ENCODE measurements around the gene LAMC2.

The LAMC2 gene

GRCh38 chr1:183185941-183186490 lies at the start of gene LAMC2:
LAMC2 (plus strand) TSS chr1:183186264; CDS start chr1:183186353, 89 bp downstream.
- Histone ChIP-seq H3K27me3 (ENCODE audit: insufficient read depth, low read length) (no peaks in the 10 kb centered on the region), H2AFZ (ENCODE audit: low read length, unreplicated experiment) (no peak within 1 kb of the TSS), H3K4me3 (ENCODE audit: low read depth, low read length) (no peak within 1 kb of the TSS), H3K27ac (ENCODE audit: low read depth, low read length) (no peak within 1 kb of the TSS), H3K4me1 (ENCODE audit: control insufficient read depth, insufficient read depth, low read length, unreplicated experiment) (peaks cover 5% of the 10 kb centered on the region), H3K79me2 (ENCODE audit: control insufficient read depth, insufficient read depth, low read length, unreplicated experiment) (no peaks in the 10 kb centered on the region), H3K36me3 (ENCODE audit: insufficient read depth, low read length) (no peaks in the 10 kb centered on the region)

GRCh38 chr1:183137782-183138181 lies 48.3 kb upstream of the LAMC2 start:
- peaks cover 68% of the 10 kb centered on the region for H3K36me3 ChIP-seq (ENCODE audit: insufficient read depth, low read length)
- H3K27me3 ChIP-seq (ENCODE audit: insufficient read depth, low read length): no peaks in the 10 kb centered on the region
- H3K4me3 ChIP-seq (ENCODE audit: low read depth, low read length): no peak overlapping the region
- peak overlapping the region; percentile 65 for H3K27ac ChIP-seq (ENCODE audit: low read depth, low read length)
- H3K79me2 ChIP-seq (ENCODE audit: control insufficient read depth, insufficient read depth, low read length, unreplicated experiment): no peaks in the 10 kb centered on the region
- H3K4me1 ChIP-seq (ENCODE audit: control insufficient read depth, insufficient read depth, low read length, unreplicated experiment): peaks cover 36% of the 10 kb centered on the region
- no peak overlapping the region for H2AFZ ChIP-seq (ENCODE audit: low read length, unreplicated experiment)

- H3K36me3 ChIP-seq (ENCODE audit: insufficient read depth, low read length): peaks cover 73% of the 10 kb centered on the region
- peak overlapping the region; percentile 65 for H3K27ac ChIP-seq (ENCODE audit: low read depth, low read length)
- H3K27me3 ChIP-seq (ENCODE audit: insufficient read depth, low read length): no peaks in the 10 kb centered on the region
- no peak overlapping the region for H3K4me3 ChIP-seq (ENCODE audit: low read depth, low read length)
- H3K4me1 ChIP-seq (ENCODE audit: control insufficient read depth, insufficient read depth, low read length, unreplicated experiment): peaks cover 36% of the 10 kb centered on the region
- H2AFZ ChIP-seq (ENCODE audit: low read length, unreplicated experiment): no peak overlapping the region
- H3K79me2 ChIP-seq (ENCODE audit: control insufficient read depth, insufficient read depth, low read length, unreplicated experiment): no peaks in the 10 kb centered on the region
These were observed 47.8 kb upstream of the LAMC2 start for GRCh38 chr1:183138301-183138700.

- H2AFZ ChIP-seq (ENCODE audit: low read length, unreplicated experiment): no peak overlapping the region
These were observed 46.7 kb upstream of the LAMC2 start for GRCh38 chr1:183139281-183139942.

GRCh38 chr1:183140633-183141032 lies 45.4 kb upstream of the LAMC2 start:
- Histone ChIP-seq H3K79me2 (ENCODE audit: control insufficient read depth, insufficient read depth, low read length, unreplicated experiment) (no peaks in the 10 kb centered on the region), H2AFZ (ENCODE audit: low read length, unreplicated experiment) (no peak overlapping the region), H3K4me1 (ENCODE audit: control insufficient read depth, insufficient read depth, low read length, unreplicated experiment) (peaks cover 36% of the 10 kb centered on the region), H3K4me3 (ENCODE audit: low read depth, low read length) (no peak overlapping the region), H3K27ac (ENCODE audit: low read depth, low read length) (peak overlapping the region; percentile 65; the same call in 1 of the 2 replicates), H3K36me3 (ENCODE audit: insufficient read depth, low read length) (peaks cover 66% of the 10 kb centered on the region), H3K27me3 (ENCODE audit: insufficient read depth, low read length) (no peaks in the 10 kb centered on the region)

More at GRCh38 chr1:183139281-183139942, 46.7 kb upstream of the LAMC2 start:
- H3K36me3 ChIP-seq (ENCODE audit: insufficient read depth, low read length): peaks cover 72% of the 10 kb centered on the region
- peak overlapping the region; percentile 65 for H3K27ac ChIP-seq (ENCODE audit: low read depth, low read length)
- peaks cover 36% of the 10 kb centered on the region for H3K4me1 ChIP-seq (ENCODE audit: control insufficient read depth, insufficient read depth, low read length, unreplicated experiment)
- no peaks in the 10 kb centered on the region for H3K79me2 ChIP-seq (ENCODE audit: control insufficient read depth, insufficient read depth, low read length, unreplicated experiment)
- H3K4me3 ChIP-seq (ENCODE audit: low read depth, low read length): no peak overlapping the region
- H3K27me3 ChIP-seq (ENCODE audit: insufficient read depth, low read length): no peaks in the 10 kb centered on the region

- Histone ChIP-seq H3K27ac (ENCODE audit: low read depth, low read length) (no peak overlapping the region), H3K36me3 (ENCODE audit: insufficient read depth, low read length) (peaks cover 52% of the 10 kb centered on the region), H3K27me3 (ENCODE audit: insufficient read depth, low read length) (no peaks in the 10 kb centered on the region), H3K4me1 (ENCODE audit: control insufficient read depth, insufficient read depth, low read length, unreplicated experiment) (peaks cover 30% of the 10 kb centered on the region), H3K79me2 (ENCODE audit: control insufficient read depth, insufficient read depth, low read length, unreplicated experiment) (no peaks in the 10 kb centered on the region), H3K4me3 (ENCODE audit: low read depth, low read length) (no peak overlapping the region), H2AFZ (ENCODE audit: low read length, unreplicated experiment) (no peak overlapping the region)
These were observed 43.9 kb upstream of the LAMC2 start for GRCh38 chr1:183142171-183142570.

- H3K4me1 ChIP-seq (ENCODE audit: control insufficient read depth, insufficient read depth, low read length, unreplicated experiment): peaks cover 28% of the 10 kb centered on the region
- H2AFZ ChIP-seq (ENCODE audit: low read length, unreplicated experiment): no peak overlapping the region
- no peaks in the 10 kb centered on the region for H3K79me2 ChIP-seq (ENCODE audit: control insufficient read depth, insufficient read depth, low read length, unreplicated experiment)
- H3K27me3 ChIP-seq (ENCODE audit: insufficient read depth, low read length): no peaks in the 10 kb centered on the region
- peaks cover 39% of the 10 kb centered on the region for H3K36me3 ChIP-seq (ENCODE audit: insufficient read depth, low read length)
- H3K4me3 ChIP-seq (ENCODE audit: low read depth, low read length): no peak overlapping the region
- H3K27ac ChIP-seq (ENCODE audit: low read depth, low read length): no peak overlapping the region
These were observed 42.3 kb upstream of the LAMC2 start for GRCh38 chr1:183143576-183144315.

GRCh38 chr1:183144752-183145151 lies 41.3 kb upstream of the LAMC2 start:
- Histone ChIP-seq H3K27ac (ENCODE audit: low read depth, low read length) (no peak overlapping the region), H2AFZ (ENCODE audit: low read length, unreplicated experiment) (no peak overlapping the region), H3K79me2 (ENCODE audit: control insufficient read depth, insufficient read depth, low read length, unreplicated experiment) (no peaks in the 10 kb centered on the region), H3K4me1 (ENCODE audit: control insufficient read depth, insufficient read depth, low read length, unreplicated experiment) (peaks cover 26% of the 10 kb centered on the region), H3K36me3 (ENCODE audit: insufficient read depth, low read length) (peaks cover 39% of the 10 kb centered on the region), H3K4me3 (ENCODE audit: low read depth, low read length) (no peak overlapping the region), H3K27me3 (ENCODE audit: insufficient read depth, low read length) (no peaks in the 10 kb centered on the region)

- Histone ChIP-seq H3K4me1 (ENCODE audit: control insufficient read depth, insufficient read depth, low read length, unreplicated experiment) (peaks cover 20% of the 10 kb centered on the region), H2AFZ (ENCODE audit: low read length, unreplicated experiment) (no peak overlapping the region), H3K27ac (ENCODE audit: low read depth, low read length) (peak overlapping the region; percentile 60), H3K27me3 (ENCODE audit: insufficient read depth, low read length) (no peaks in the 10 kb centered on the region), H3K4me3 (ENCODE audit: low read depth, low read length) (no peak overlapping the region), H3K79me2 (ENCODE audit: control insufficient read depth, insufficient read depth, low read length, unreplicated experiment) (no peaks in the 10 kb centered on the region), H3K36me3 (ENCODE audit: insufficient read depth, low read length) (peaks cover 17% of the 10 kb centered on the region; the same call in 1 of the 2 replicates)
These were observed 38.3 kb upstream of the LAMC2 start for GRCh38 chr1:183147735-183148134.

GRCh38 chr1:183148599-183148998 lies 37.5 kb upstream of the LAMC2 start:
- H3K4me1 ChIP-seq (ENCODE audit: control insufficient read depth, insufficient read depth, low read length, unreplicated experiment): peaks cover 20% of the 10 kb centered on the region
- 0 out of 2 replicates have a peak, but pooled peaks cover 9% of the 10 kb centered on the region for H3K36me3 ChIP-seq (ENCODE audit: insufficient read depth, low read length)
- H3K27me3 ChIP-seq (ENCODE audit: insufficient read depth, low read length): no peaks in the 10 kb centered on the region
- H2AFZ ChIP-seq (ENCODE audit: low read length, unreplicated experiment): no peak overlapping the region
- H3K27ac ChIP-seq (ENCODE audit: low read depth, low read length): peak overlapping the region; percentile 60
- no peaks in the 10 kb centered on the region for H3K79me2 ChIP-seq (ENCODE audit: control insufficient read depth, insufficient read depth, low read length, unreplicated experiment)
- no peak overlapping the region for H3K4me3 ChIP-seq (ENCODE audit: low read depth, low read length)
